GM12878 (cell line): ENCODE data around the gene MICB. TPM values are rescaled to one million over a fixed set of nuclear protein-coding genes. Genes with fewer than 3 reads are reported as not detected.
A peak's percentile ranks its signal among the peaks of the same experiment; 100 is the strongest.

Experiments
- ATAC-seq: fragments of 200-7000 bp; cut with Tn5 transposase; 3 replicates; pipeline ENCODE4 v1.9.1; 2020; ENCODE audit warnings: mild to moderate bottlenecking, moderate library complexity
- BruUV-seq: library from RNA; stranded (reverse); fragments of 400-500 nt; replicated peaks from 2 replicates; lab custom pipeline; 2021; lab: Mats Ljungman, UMichigan
- CTCF ChIA-PET: fragments of 300-600 bp; sonication (Branson Sonifier 250); formaldehyde crosslinking; extraction: SDS; loops from one replicate; lab custom pipeline; 2021; ENCODE audit warnings: inconsistent platforms; lab: Yijun Ruan, JAX
- POLR2A ChIA-PET: fragments of 350-600 bp; formaldehyde crosslinking; extraction: SDS; loops from one replicate; lab custom pipeline; 2021; ENCODE audit warnings: inconsistent platforms; lab: Charles Lee
- RAD21 ChIA-PET: fragments of 300-600 bp; sonication (Branson Sonifier 250); formaldehyde crosslinking; loops from one replicate; lab custom pipeline; 2023; ENCODE audit warnings: antibody characterized with exemption; ENCODE audit not compliant: unreplicated experiment; lab: Charles Lee
- SMC1A ChIA-PET: fragments of 300-600 bp; sonication (Branson Sonifier 250); formaldehyde crosslinking; loops from one replicate; lab custom pipeline; 2023; ENCODE audit not compliant: unreplicated experiment, uncharacterized antibody; lab: Charles Lee
- DNase-seq: peaks from one replicate; pipeline ENCODE4 v3.0.0-alpha.2; 2011; ENCODE audit warnings: low read depth, low spot score
- FAIRE-seq: peaks from 3 replicates; lab custom pipeline; 2011; peaks lifted over from hg19 to GRCh38; lab: Jason Lieb, UNC
- H2AFZ ChIP-seq: 2 replicates; pipeline ENCODE4 v1.6.0; 2011; ENCODE audit warnings: low read depth, low read length, control low read depth; ENCODE audit not compliant: control insufficient read depth
- H3K27ac ChIP-seq: 2 replicates; pipeline ENCODE4 v1.5.1; 2011; ENCODE audit warnings: control low read depth; ENCODE audit not compliant: control insufficient read depth, insufficient read depth
- H3K27me3 ChIP-seq, 2 experiments: replicated peaks in 1 of 2; 2 replicates each; pipeline versions ENCODE4 v1.6.0 to v1.6.1; 2011; ENCODE audit warnings: low read length in 1 of 2; ENCODE audit not compliant: control insufficient read depth in 2 of 2, insufficient read depth in 2 of 2
- H3K36me3 ChIP-seq, 2 experiments: 2 replicates each; pipeline ENCODE4 v1.5.1; 2011; ENCODE audit warnings: low read length in 1 of 2; ENCODE audit not compliant: control insufficient read depth in 2 of 2, insufficient read depth in 2 of 2
- H3K4me1 ChIP-seq: 2 replicates; pipeline ENCODE4 v1.6.1; 2011; ENCODE audit warnings: mild to moderate bottlenecking, low read length, moderate library complexity, mixed read lengths; ENCODE audit not compliant: control insufficient read depth, insufficient read depth
- H3K4me2 ChIP-seq: 2 replicates; pipeline ENCODE4 v1.6.0; 2011; ENCODE audit warnings: control low read depth; ENCODE audit not compliant: control insufficient read depth, insufficient read depth
- H3K4me3 ChIP-seq: fragments of 200-600 bp; sonication (generic); 2 replicates; pipeline ENCODE4 v1.5.1; 2016
- H3K79me2 ChIP-seq: 2 replicates; pipeline ENCODE4 v1.6.0; 2011; ENCODE audit warnings: low read length; ENCODE audit not compliant: control insufficient read depth, insufficient read depth
- H3K9ac ChIP-seq: 2 replicates; pipeline ENCODE4 v1.8.0; 2011; ENCODE audit warnings: low read length, control low read depth, mixed read lengths; ENCODE audit not compliant: control insufficient read depth, insufficient read depth
- H3K9me3 ChIP-seq: replicated peaks from 3 replicates; pipeline ENCODE4 v1.5.1; 2011; ENCODE audit warnings: mild to moderate bottlenecking, low read length; ENCODE audit not compliant: control insufficient read depth, insufficient read depth
- H4K20me1 ChIP-seq: 2 replicates; pipeline ENCODE4 v1.6.0; 2011; ENCODE audit not compliant: control insufficient read depth, insufficient read depth
- ATF3 ChIP-seq: IDR thresholded peaks from 2 replicates; pipeline ENCODE4 v1.6.1; 2011; ENCODE audit warnings: low read depth, mild to moderate bottlenecking, low read length, moderate library complexity, borderline replicate concordance; ENCODE audit errors: extremely low read depth
- CBX3 ChIP-seq: fragments of 200-600 bp; sonication (generic); IDR thresholded peaks from 2 replicates; pipeline ENCODE4 v1.6.1; 2016; ENCODE audit warnings: low read depth, borderline replicate concordance
- CTCF ChIP-seq, 3 experiments: IDR thresholded peaks in 2 of 3; conservative IDR thresholded peaks in 1 of 3; 2 replicates each; pipeline ENCODE4 v1.5.1; 2011; ENCODE audit warnings: low read depth in 3 of 3, low read length in 3 of 3, mild to moderate bottlenecking in 3 of 3, control low read depth in 2 of 3, moderate library complexity in 2 of 3, inconsistent platforms in 1 of 3, mixed read lengths in 1 of 3; ENCODE audit not compliant: control insufficient read depth in 2 of 3, insufficient read depth in 1 of 3; ENCODE audit errors: extremely low read depth in 1 of 3
- FOXM1 ChIP-seq: IDR thresholded peaks from 2 replicates; pipeline ENCODE4 v1.6.1; 2012; ENCODE audit warnings: low read depth, mild to moderate bottlenecking, inconsistent platforms, low read length, moderate library complexity
- HDGF ChIP-seq: fragments of 450-650 bp; IDR thresholded peaks from 2 replicates; pipeline ENCODE4 v1.6.1; 2016; ENCODE audit warnings: antibody characterized with exemption
- LARP7 ChIP-seq: fragments of 450-650 bp; IDR thresholded peaks from 2 replicates; pipeline ENCODE4 v1.6.1; 2017; ENCODE audit warnings: mild to moderate bottlenecking
- PAX5 ChIP-seq: IDR thresholded peaks from 2 replicates; pipeline ENCODE4 v1.6.1; 2011; ENCODE audit warnings: low read depth, low read length, borderline replicate concordance
- RFX5 ChIP-seq: IDR thresholded peaks from 2 replicates; pipeline ENCODE4 v1.6.1; 2011; ENCODE audit warnings: low read depth, low read length, improper control_type of control experiment
- SMC3 ChIP-seq: IDR thresholded peaks from 2 replicates; pipeline ENCODE4 v1.6.1; 2011; ENCODE audit warnings: low read length, improper control_type of control experiment, borderline replicate concordance
- TARDBP ChIP-seq: IDR thresholded peaks from 2 replicates; pipeline ENCODE4 v1.6.1; 2016; ENCODE audit warnings: borderline replicate concordance
- TCF7 ChIP-seq: IDR thresholded peaks from 2 replicates; pipeline ENCODE4 v1.6.1; 2014; ENCODE audit warnings: antibody characterized with exemption, borderline replicate concordance
- ZBTB40 ChIP-seq: fragments of 450-650 bp; IDR thresholded peaks from 2 replicates; pipeline ENCODE4 v1.6.1; 2016; ENCODE audit warnings: mild to moderate bottlenecking, moderate library complexity, borderline replicate concordance
- ZNF24 ChIP-seq: fragments of 450-650 bp; IDR thresholded peaks from 2 replicates; pipeline ENCODE4 v1.6.1; 2017; ENCODE audit warnings: antibody characterized with exemption, mild to moderate bottlenecking
- ZNF622 ChIP-seq: fragments of 450-650 bp; IDR thresholded peaks from 2 replicates; pipeline ENCODE4 v1.6.1; 2017; ENCODE audit warnings: mild to moderate bottlenecking, inconsistent platforms
- WGBS: methylation state at CpG from one replicate; pipeline ENCODE4 v1.1.6; 2016; ENCODE audit warnings: low lambda C conversion rate; ENCODE audit not compliant: insufficient replicate concordance, insufficient coverage; ENCODE audit errors: missing lambda C conversion rate; 5-methylcytosine and 5-hydroxymethylcytosine counted together
- in situ Hi-C: fragments of 300-500 bp; cut with MboI; formaldehyde crosslinking; loops from 9 replicates; pipeline ENCODE4 v1.14.3; 2018; ENCODE audit warnings: mixed read lengths
- intact Hi-C: fragments of 100-400 bp; cut with micrococcal nuclease; formaldehyde crosslinking; loops from one replicate; pipeline ENCODE4 v1.14.2; 2022; ENCODE audit not compliant: unreplicated experiment
- polyA plus RNA-seq, 11 experiments: library from polyadenylated mRNA; depleted of rRNA in 4 of 11; unstranded in 6 of 11; stranded (reverse) in 5 of 11; fragments of >200 nt; fragmentation: Nextera tagmentation in 4 of 11; fragmentation: Illumina TruSeq in 1 of 11; extraction: Ambion mirVana in 4 of 11; extraction: Trizol in 1 of 11; gene quantifications; 1 replicate in 1 of 11; 2 replicates in 10 of 11; pipeline versions ENCODE4 v1.2.1 to v1.2.3, GENCODE V29; 2011 to 2016; ENCODE audit warnings: inconsistent platforms in 2 of 11, missing spikeins in 2 of 11, low read depth in 1 of 11
- total RNA-seq, 4 experiments: library from RNA; depleted of rRNA in 3 of 4; stranded (reverse); fragments of >200 nt in 3 of 4; fragmentation: Illumina TruSeq in 1 of 4; extraction: Trizol in 1 of 4; gene quantifications; 2 replicates each; pipeline versions ENCODE4 v1.2.1 to v1.2.3, GENCODE V29; 2013 to 2021

The MICB gene
- total and polyA plus RNA-seq, 10 of the 15 experiments (the other 5 are each of a cell fraction or from before 2014, with no cell fraction given) = 9.0 to 37.1 (median 17.8) TPM

- ATAC-seq = no peak
- CTCF ChIA-PET = interaction anchor here (0.7 to 34.8 kb wide), 13 partner anchors 10 to 191 kb away, joined by 3 to 2098 read pairs (median 4); partner anchors contain the start of genes LST1, LTB, NCR3 and TNF
- H3K4me3 ChIP-seq = peak overlapping the region; percentile 68
- H4K20me1 ChIP-seq = no peaks in the 10 kb centered on the region
- H3K36me3 ChIP-seq = no peaks in the 10 kb centered on the region; a peak in 1 of 4 replicates
- intact Hi-C loops = loop anchor here (2.0 to 10.0 kb wide), 2 partner anchors 105 to 357 kb away; partner anchors contain the start of genes BAG6 and ZBTB12
- POLR2A ChIA-PET = interaction anchor here (0.6 to 8.5 kb wide), 17 partner anchors 8 to 424 kb away, joined by 3 to 164 read pairs (median 4); partner anchors contain the start of genes CSNK2B, DXO, LST1 and LTA
- in situ Hi-C loops = loop anchor here (5.0 to 10.0 kb wide), 2 partner anchors 49 to 287 kb away; no protein-coding TSS in a partner anchor
- no peaks in the 10 kb centered on the region for H3K9me3 ChIP-seq
- SMC1A ChIA-PET = interaction anchor here (0.6 to 34.7 kb wide), 11 partner anchors 8 to 284 kb away, joined by 3 to 1989 read pairs (median 4); partner anchors contain the start of genes AIF1, BAG6, LST1 and LTA
- RAD21 ChIA-PET = interaction anchor here (0.6 to 16.9 kb wide), 11 partner anchors 11 to 283 kb away, joined by 3 to 668 read pairs (median 5); partner anchors contain the start of genes BAG6, LSM2, LST1 and LTB
- no peaks in the 10 kb centered on the region for H3K27me3 ChIP-seq
- 80% methylated on average over 24 of the region's 24 CpGs for WGBS
- peaks cover 23% of the 10 kb centered on the region; the same call in 1 of the 2 replicates for H3K4me1 ChIP-seq
- peak overlapping the region; percentile 64 for H3K27ac ChIP-seq
- H3K4me2 ChIP-seq = peak overlapping the region; percentile 70
- peak overlapping the region; percentile 58 for H3K9ac ChIP-seq
- peaks cover 16% of the 10 kb centered on the region for H3K79me2 ChIP-seq
- no peak overlapping the region for H2AFZ ChIP-seq
- TSS peak; percentile 73 for BruUV-seq
- FAIRE-seq = no peak
- no peak for DNase-seq
- TF ChIP-seq SMC3 (0 out of 2 replicates have a peak, but pooled peaks have one; percentile 1), PAX5 (no peak), RFX5 (0 out of 2 replicates have a peak, but pooled peaks have one; percentile 4), ATF3 (no peak), CTCF (IDR thresholded peaks at IDR 0.05 in 2 of 3, conservative IDR thresholded peaks at IDR 0.05 in 1 of 3; ENCODE audit: control insufficient read depth in 2 of 3, extremely low read depth in 1 of 3, insufficient read depth in 1 of 3, low read depth in 3 of 3, low read length in 3 of 3) (no peak), ZNF24 (no peak), ZNF622 (no peak), FOXM1 (no peak), LARP7 (peak; percentile 54; the same call in 1 of the 2 replicates), HDGF (0 out of 2 replicates have a peak, but pooled peaks have one; percentile 21), CBX3 (no peak), TARDBP (no peak), TCF7 (no peak), ZBTB40 (no peak; the same call in 1 of the 2 replicates)
Observed at GRCh38 chr6:31547727-31548543, 50.0 kb downstream of the MICB start.
